Osteocyte (in vitro differentiated cells): ENCODE data around the gene TPMT. TPM values are rescaled to one million over a fixed set of nuclear protein-coding genes. Genes with fewer than 3 reads are reported as not detected.

ENCODE experiments used
- DNase-seq: peaks from one replicate; pipeline ENCODE4 v3.0.0; 2021; ENCODE audit warnings: mixed read lengths; ENCODE audit not compliant: unreplicated experiment; ENCODE audit errors: extremely low spot score
- H3K27ac Mint-ChIP-seq: one replicate; pipeline ENCODE4 v1.8.0; 2021; ENCODE audit warnings: mild to moderate bottlenecking, mixed read lengths; ENCODE audit not compliant: unreplicated experiment
- H3K27me3 Mint-ChIP-seq: one replicate; pipeline ENCODE4 v1.8.0; 2021; ENCODE audit warnings: mixed read lengths; ENCODE audit not compliant: unreplicated experiment
- H3K36me3 Mint-ChIP-seq: one replicate; pipeline ENCODE4 v1.8.0; 2021; ENCODE audit warnings: mixed read lengths; ENCODE audit not compliant: unreplicated experiment
- H3K4me1 Mint-ChIP-seq: one replicate; pipeline ENCODE4 v1.8.0; 2021; ENCODE audit warnings: mixed read lengths; ENCODE audit not compliant: unreplicated experiment
- H3K4me3 Mint-ChIP-seq: one replicate; pipeline ENCODE4 v1.8.0; 2021; ENCODE audit warnings: mild to moderate bottlenecking, moderate library complexity, mixed read lengths; ENCODE audit not compliant: unreplicated experiment
- H3K9me3 Mint-ChIP-seq: one replicate; pipeline ENCODE4 v1.8.0; 2021; ENCODE audit warnings: mixed read lengths; ENCODE audit not compliant: unreplicated experiment
- CTCF ChIP-seq: fragments of 200-600 bp; sonication (generic); IDR thresholded peaks from 2 replicates; pipeline ENCODE4 v1.5.0; 2021; ENCODE audit warnings: antibody characterized with exemption, mild to moderate bottlenecking, moderate library complexity
- total RNA-seq: library from RNA; stranded (reverse); gene quantifications from 2 replicates; pipeline ENCODE4 v1.2.1, GENCODE V29; 2021

The TPMT gene
- total RNA-seq, 1 donor from 2014 or later = 5.1 TPM

DNA sequence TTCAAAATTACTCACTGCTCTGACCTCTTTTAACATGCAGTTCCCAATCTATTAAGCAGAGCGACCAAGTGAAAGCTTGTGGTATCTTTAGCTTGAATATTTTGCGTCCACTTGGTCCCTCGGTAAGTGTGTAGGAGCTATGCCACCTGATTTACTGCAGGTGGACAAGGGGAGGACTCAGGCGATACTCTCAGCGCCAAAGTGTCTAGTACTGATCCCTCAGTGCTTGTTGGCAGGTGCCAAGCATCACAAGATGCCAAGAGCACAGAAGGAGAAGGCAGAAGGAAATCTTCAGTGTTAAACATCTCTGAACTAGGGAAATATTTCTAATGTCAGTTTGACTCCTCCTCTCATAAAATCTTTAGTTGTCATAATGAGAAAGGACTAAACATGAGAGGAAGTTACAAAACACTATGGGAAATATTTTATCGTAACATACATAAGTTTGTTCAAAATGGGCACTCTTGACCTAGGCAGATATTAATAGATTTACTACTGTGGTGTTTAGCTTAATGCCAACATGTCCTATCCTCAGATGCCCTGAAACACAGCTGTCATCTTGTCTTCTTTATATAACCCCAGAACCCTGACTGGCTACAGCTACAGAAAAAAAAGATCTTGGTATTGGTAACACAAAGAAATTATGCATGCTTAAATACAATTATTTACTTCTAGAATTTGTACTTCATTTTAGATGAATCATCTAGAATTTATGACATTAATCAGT lies 51.9 kb downstream of the TPMT start:
- no peak overlapping the region for H3K27ac Mint-ChIP-seq
- TF ChIP-seq CTCF = no peak
- H3K4me3 Mint-ChIP-seq = no peak overlapping the region
- peaks cover 4% of the 10 kb centered on the region for H3K36me3 Mint-ChIP-seq
- DNase-seq = no peak
- no peaks in the 10 kb centered on the region for H3K4me1 Mint-ChIP-seq
- peaks cover 6% of the 10 kb centered on the region for H3K27me3 Mint-ChIP-seq
- H3K9me3 Mint-ChIP-seq = peaks cover 13% of the 10 kb centered on the region

GRCh38 chr6:18101873-18102272 lies 53.0 kb downstream of the TPMT start:
- no peak overlapping the region for H3K4me3 Mint-ChIP-seq
- no peak overlapping the region for H3K27ac Mint-ChIP-seq
- no peak for TF ChIP-seq CTCF
- peaks cover under 1% of the 10 kb centered on the region for H3K36me3 Mint-ChIP-seq
- peaks cover 6% of the 10 kb centered on the region for H3K27me3 Mint-ChIP-seq
- H3K9me3 Mint-ChIP-seq = peaks cover 8% of the 10 kb centered on the region
- DNase-seq = no peak
- no peaks in the 10 kb centered on the region for H3K4me1 Mint-ChIP-seq

- no peak for DNase-seq
- TF ChIP-seq CTCF = no peak
- Mint-ChIP-seq H3K4me1 (no peaks in the 10 kb centered on the region), H3K36me3 (no peaks in the 10 kb centered on the region), H3K27me3 (peaks cover 6% of the 10 kb centered on the region), H3K9me3 (peaks cover 6% of the 10 kb centered on the region), H3K27ac (no peak overlapping the region), H3K4me3 (no peak overlapping the region)
Observed at GRCh38 chr6:18101271-18101670, 53.6 kb downstream of the TPMT start.

DNA sequence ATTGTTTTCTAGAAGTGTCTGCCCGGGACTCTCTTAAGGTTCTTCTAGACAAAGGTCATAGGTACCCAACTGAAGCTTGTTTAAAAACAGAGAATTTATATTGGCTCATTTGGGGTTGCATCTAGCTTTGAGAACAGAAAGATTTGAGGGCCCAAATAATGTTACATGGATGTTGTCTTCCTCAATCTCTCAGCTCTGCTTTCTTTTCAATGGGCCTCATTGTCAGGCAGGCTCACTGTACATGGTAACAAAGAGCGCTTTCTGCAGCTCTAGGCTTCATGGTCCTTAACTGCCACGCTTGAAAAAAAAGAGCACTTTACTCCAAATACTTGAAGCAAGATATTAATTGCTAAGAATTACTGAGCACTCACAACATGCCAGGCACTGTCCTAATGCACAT lies 54.6 kb downstream of the TPMT start:
- no peak for TF ChIP-seq CTCF
- no peaks in the 10 kb centered on the region for H3K36me3 Mint-ChIP-seq
- H3K4me3 Mint-ChIP-seq = no peak overlapping the region
- H3K9me3 Mint-ChIP-seq = no peaks in the 10 kb centered on the region
- H3K27me3 Mint-ChIP-seq = peaks cover 6% of the 10 kb centered on the region
- DNase-seq = no peak
- H3K27ac Mint-ChIP-seq = no peak overlapping the region
- no peaks in the 10 kb centered on the region for H3K4me1 Mint-ChIP-seq

DNA sequence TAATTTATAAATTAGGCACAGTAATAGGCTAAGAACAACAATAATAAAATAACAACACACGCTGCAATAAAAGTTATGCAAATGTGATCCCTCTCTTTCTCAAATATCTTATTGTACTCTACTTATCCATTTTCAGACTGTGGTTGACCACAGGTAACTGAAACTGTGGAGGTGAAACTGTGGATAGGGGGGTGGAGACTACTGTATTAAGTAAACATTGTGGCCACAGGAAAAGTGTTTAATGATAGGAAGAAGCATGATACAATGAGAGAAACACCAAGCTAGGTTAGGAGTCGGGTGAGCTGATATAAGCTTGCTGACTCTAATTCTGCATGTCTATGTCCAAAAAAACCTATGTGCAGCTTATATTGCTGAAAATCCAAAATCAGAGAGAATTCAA lies 55.4 kb downstream of the TPMT start:
- no peaks in the 10 kb centered on the region for H3K36me3 Mint-ChIP-seq
- TF ChIP-seq CTCF = no peak
- no peak overlapping the region for H3K27ac Mint-ChIP-seq
- H3K27me3 Mint-ChIP-seq = peaks cover under 1% of the 10 kb centered on the region
- no peaks in the 10 kb centered on the region for H3K4me1 Mint-ChIP-seq
- no peak overlapping the region for H3K4me3 Mint-ChIP-seq
- DNase-seq = no peak
- no peaks in the 10 kb centered on the region for H3K9me3 Mint-ChIP-seq
